ENCODE data around the gene SLC44A1. TPM values are rescaled to one million over a fixed set of nuclear protein-coding genes. Genes with fewer than 3 reads are reported as not detected.

Gene SLC44A1
- total and polyA plus RNA-seq, 2 of the 13 experiments (the other 11 are each of a cell fraction or from before 2014, with no cell fraction given), result 21.4 to 40.8 TPM

- TF ChIP-seq, protein P1, sequence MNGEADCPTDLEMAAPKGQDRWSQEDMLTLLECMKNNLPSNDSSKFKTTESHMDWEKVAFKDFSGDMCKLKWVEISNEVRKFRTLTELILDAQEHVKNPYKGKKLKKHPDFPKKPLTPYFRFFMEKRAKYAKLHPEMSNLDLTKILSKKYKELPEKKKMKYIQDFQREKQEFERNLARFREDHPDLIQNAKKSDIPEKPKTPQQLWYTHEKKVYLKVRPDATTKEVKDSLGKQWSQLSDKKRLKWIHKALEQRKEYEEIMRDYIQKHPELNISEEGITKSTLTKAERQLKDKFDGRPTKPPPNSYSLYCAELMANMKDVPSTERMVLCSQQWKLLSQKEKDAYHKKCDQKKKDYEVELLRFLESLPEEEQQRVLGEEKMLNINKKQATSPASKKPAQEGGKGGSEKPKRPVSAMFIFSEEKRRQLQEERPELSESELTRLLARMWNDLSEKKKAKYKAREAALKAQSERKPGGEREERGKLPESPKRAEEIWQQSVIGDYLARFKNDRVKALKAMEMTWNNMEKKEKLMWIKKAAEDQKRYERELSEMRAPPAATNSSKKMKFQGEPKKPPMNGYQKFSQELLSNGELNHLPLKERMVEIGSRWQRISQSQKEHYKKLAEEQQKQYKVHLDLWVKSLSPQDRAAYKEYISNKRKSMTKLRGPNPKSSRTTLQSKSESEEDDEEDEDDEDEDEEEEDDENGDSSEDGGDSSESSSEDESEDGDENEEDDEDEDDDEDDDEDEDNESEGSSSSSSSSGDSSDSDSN (CRISPR knock-in tag; IDR thresholded peaks at IDR 0.05), result no peak
- no peak for TF ChIP-seq ZMYM3 (CRISPR knock-in tag; IDR thresholded peaks at IDR 0.05)
- TF ChIP-seq GLMP (CRISPR knock-in tag; IDR thresholded peaks at IDR 0.05; ENCODE audit: borderline replicate concordance), result no peak
- TF ChIP-seq HOXA5 (CRISPR knock-in tag; IDR thresholded peaks at IDR 0.05), result no peak
- TF ChIP-seq NRL (CRISPR knock-in tag; IDR thresholded peaks at IDR 0.05; ENCODE audit: borderline replicate concordance), result no peak
- TF ChIP-seq HES4 (CRISPR knock-in tag; IDR thresholded peaks at IDR 0.05; ENCODE audit: borderline replicate concordance), result no peak
- no peak for TF ChIP-seq SATB2 (CRISPR knock-in tag; IDR thresholded peaks at IDR 0.05)
- no peak for TF ChIP-seq EED (CRISPR knock-in tag; IDR thresholded peaks at IDR 0.05)
- no peak for TF ChIP-seq ZSCAN31 (CRISPR knock-in tag; IDR thresholded peaks at IDR 0.05; ENCODE audit: low read depth)
- TF ChIP-seq, protein P2, sequence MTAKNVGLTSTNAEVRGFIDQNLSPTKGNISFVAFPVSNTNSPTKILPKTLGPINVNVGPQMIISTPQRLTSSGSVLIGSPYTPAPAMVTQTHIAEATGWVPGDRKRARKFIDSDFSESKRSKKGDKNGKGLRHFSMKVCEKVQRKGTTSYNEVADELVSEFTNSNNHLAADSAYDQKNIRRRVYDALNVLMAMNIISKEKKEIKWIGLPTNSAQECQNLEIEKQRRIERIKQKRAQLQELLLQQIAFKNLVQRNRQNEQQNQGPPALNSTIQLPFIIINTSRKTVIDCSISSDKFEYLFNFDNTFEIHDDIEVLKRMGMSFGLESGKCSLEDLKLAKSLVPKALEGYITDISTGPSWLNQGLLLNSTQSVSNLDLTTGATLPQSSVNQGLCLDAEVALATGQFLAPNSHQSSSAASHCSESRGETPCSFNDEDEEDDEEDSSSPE (CRISPR knock-in tag; IDR thresholded peaks at IDR 0.05), result no peak
- TF ChIP-seq IRX3 (CRISPR knock-in tag; IDR thresholded peaks at IDR 0.05; ENCODE audit: borderline replicate concordance, low read depth), result no peak
- TF ChIP-seq NFYB (CRISPR knock-in tag; IDR thresholded peaks at IDR 0.05), result no peak
- TF ChIP-seq ZFP36L1 (CRISPR knock-in tag; IDR thresholded peaks at IDR 0.05), result no peak
Observed at GRCh38 chr9:105306351-105307140, 62.1 kb downstream of the SLC44A1 start (continued).
